ENCODE data around the gene GPR39. TPM values are rescaled to one million over a fixed set of nuclear protein-coding genes. Genes with fewer than 3 reads are reported as not detected.

Gene GPR39
- total RNA-seq, 1 experiment from 2014 or later, result 20.9 TPM

- H3K9me2 ChIP-seq (ENCODE audit: insufficient read depth), result no peaks in the 10 kb centered on the region
- H3K9me3 ChIP-seq (ENCODE audit: insufficient read depth, low read depth), result no peaks in the 10 kb centered on the region
- no peak overlapping the region for H2AFZ ChIP-seq
- intact Hi-C loops (cut with micrococcal nuclease; ENCODE audit: unreplicated experiment), result no loop called here
- TF ChIP-seq EZH2 (IDR thresholded peaks at IDR 0.05; ENCODE audit: low read depth) (no peak), CTCF (conservative IDR thresholded peaks at IDR 0.05) (no peak)
- no peak overlapping the region for H3K4me3 ChIP-seq
- 0 out of 2 replicates have a peak, but pooled peaks cover 2% of the 10 kb centered on the region for H3F3A ChIP-seq (ENCODE audit: insufficient read depth, low read depth)
- no peak overlapping the region for H3K27ac ChIP-seq
- DNase-seq, result no peak
- H3K36me3 ChIP-seq (ENCODE audit: low read depth), result no peaks in the 10 kb centered on the region
- ChIA-PET CTCF (no interaction called here), POLR2A (ENCODE audit: unreplicated experiment) (no interaction called here)
- BruUV-seq (replicated peaks), result no TSS peak
- H3K79me2 ChIP-seq (ENCODE audit: low read depth), result peaks cover 40% of the 10 kb centered on the region
- no peaks in the 10 kb centered on the region for H3K27me3 ChIP-seq (ENCODE audit: insufficient read depth, low read depth)
- H3K4me1 ChIP-seq (replicated peaks; ENCODE audit: insufficient read depth), result no peaks in the 10 kb centered on the region
- no peak overlapping the region for H3K4me2 ChIP-seq
- H4K20me1 ChIP-seq (ENCODE audit: insufficient read depth), result peaks cover 5% of the 10 kb centered on the region
Observed at GRCh38 chr2:132586101-132586511, 169.5 kb downstream of the GPR39 start.

- no peaks in the 10 kb centered on the region for H3K9me2 ChIP-seq (ENCODE audit: insufficient read depth)
- POLR2A ChIA-PET (ENCODE audit: unreplicated experiment), result no interaction called here
- H4K20me1 ChIP-seq (ENCODE audit: insufficient read depth), result peaks cover 5% of the 10 kb centered on the region
- CTCF ChIA-PET, result no interaction called here
- H3K27ac ChIP-seq, result no peak overlapping the region
- H3K4me2 ChIP-seq, result no peak overlapping the region
- no peak for DNase-seq
- H3K4me3 ChIP-seq, result no peak overlapping the region
- no peaks in the 10 kb centered on the region for H3K9me3 ChIP-seq (ENCODE audit: insufficient read depth, low read depth)
- no TSS peak for BruUV-seq (replicated peaks)
- no peaks in the 10 kb centered on the region for H3K4me1 ChIP-seq (replicated peaks; ENCODE audit: insufficient read depth)
- intact Hi-C loops (cut with micrococcal nuclease; ENCODE audit: unreplicated experiment), result no loop called here
- no peaks in the 10 kb centered on the region for H3K27me3 ChIP-seq (ENCODE audit: insufficient read depth, low read depth)
- no peak overlapping the region for H2AFZ ChIP-seq
- no peaks in the 10 kb centered on the region for H3K36me3 ChIP-seq (ENCODE audit: low read depth)
- TF ChIP-seq CTCF (conservative IDR thresholded peaks at IDR 0.05), result no peak
- no peak for TF ChIP-seq EZH2 (IDR thresholded peaks at IDR 0.05; ENCODE audit: low read depth)
- H3K79me2 ChIP-seq (ENCODE audit: low read depth), result peaks cover 33% of the 10 kb centered on the region
- 0 out of 2 replicates have a peak, but pooled peaks cover 2% of the 10 kb centered on the region for H3F3A ChIP-seq (ENCODE audit: insufficient read depth, low read depth)
Observed at GRCh38 chr2:132586835-132587234, 170.2 kb downstream of the GPR39 start.

- no peak for TF ChIP-seq EZH2 (IDR thresholded peaks at IDR 0.05; ENCODE audit: low read depth)
- TF ChIP-seq CTCF (conservative IDR thresholded peaks at IDR 0.05), result no peak
- intact Hi-C loops (cut with micrococcal nuclease; ENCODE audit: unreplicated experiment), result no loop called here
- no peaks in the 10 kb centered on the region; the same call in 1 of the 2 replicates for H3F3A ChIP-seq (ENCODE audit: insufficient read depth, low read depth)
Observed at GRCh38 chr2:132588576-132588975, 172.0 kb downstream of the GPR39 start.

More at GRCh38 chr2:132588576-132588975, 172.0 kb downstream of the GPR39 start:
- no peak for DNase-seq
- Histone ChIP-seq H3K9me3 (ENCODE audit: insufficient read depth, low read depth) (no peaks in the 10 kb centered on the region), H3K9me2 (ENCODE audit: insufficient read depth) (no peaks in the 10 kb centered on the region), H3K79me2 (ENCODE audit: low read depth) (peaks cover 33% of the 10 kb centered on the region), H2AFZ (no peak overlapping the region), H3K27me3 (ENCODE audit: insufficient read depth, low read depth) (no peaks in the 10 kb centered on the region), H3K4me3 (no peak overlapping the region), H4K20me1 (ENCODE audit: insufficient read depth) (peaks cover 5% of the 10 kb centered on the region), H3K27ac (no peak overlapping the region), H3K36me3 (ENCODE audit: low read depth) (0 out of 2 replicates have a peak, but pooled peaks cover 1% of the 10 kb centered on the region), H3K4me2 (no peak overlapping the region), H3K4me1 (replicated peaks; ENCODE audit: insufficient read depth) (no peaks in the 10 kb centered on the region)
- CTCF ChIA-PET, result no interaction called here
- POLR2A ChIA-PET (ENCODE audit: unreplicated experiment), result no interaction called here
- no TSS peak for BruUV-seq (replicated peaks)
